IPS-NIHi7 (cell line): ENCODE results near the gene EPS8L2.

Experiments
- DNase-seq: peaks from one replicate; pipeline ENCODE4 v3.0.0; 2012; ENCODE audit warnings: mixed read lengths; ENCODE audit errors: extremely low spot score

EPS8L2 gene

DNA sequence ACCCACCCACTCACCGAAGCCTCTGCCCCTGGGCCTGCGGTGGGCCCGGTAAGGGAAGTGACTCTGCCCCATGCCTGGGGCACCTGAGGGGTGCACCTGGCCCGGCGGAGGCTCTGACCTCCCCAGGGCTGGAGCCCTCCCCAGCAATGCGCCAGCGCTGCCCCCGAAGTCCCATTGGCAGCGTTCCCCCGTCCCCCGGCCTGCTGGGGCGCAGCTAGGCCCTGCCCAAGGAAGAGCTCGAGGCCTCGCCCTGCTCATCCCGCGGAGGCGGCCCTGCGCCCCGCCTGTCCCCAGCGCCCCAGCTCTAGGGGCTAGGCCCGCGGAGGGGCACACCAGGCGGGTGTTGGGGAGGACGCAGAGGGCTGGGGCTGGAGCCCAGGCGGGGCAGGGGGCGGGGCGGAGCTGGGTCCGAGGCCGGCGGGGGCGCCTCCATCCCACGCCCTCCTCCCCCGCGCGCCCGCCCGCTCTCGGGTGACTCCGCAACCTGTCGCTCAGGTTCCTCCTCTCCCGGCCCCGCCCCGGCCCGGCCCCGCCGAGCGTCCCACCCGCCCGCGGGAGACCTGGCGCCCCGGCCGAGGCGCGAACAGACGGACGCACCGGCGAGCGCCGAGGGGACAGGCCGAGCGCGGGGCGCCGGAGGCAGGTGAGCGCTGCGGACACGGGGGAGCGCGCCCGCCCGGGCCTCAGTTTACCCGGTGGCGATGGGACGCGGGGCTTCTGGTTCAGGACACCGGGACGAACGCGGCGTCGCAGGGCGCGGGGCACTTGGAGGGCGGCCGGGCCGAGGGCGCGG is at the start of gene EPS8L2:
TSS of gene EPS8L2 (plus strand) at position 586 of the 793 bp plus-strand sequence. CDS start 3,177 bp downstream, outside the sequence.
- DNase-seq = no peak

DNA sequence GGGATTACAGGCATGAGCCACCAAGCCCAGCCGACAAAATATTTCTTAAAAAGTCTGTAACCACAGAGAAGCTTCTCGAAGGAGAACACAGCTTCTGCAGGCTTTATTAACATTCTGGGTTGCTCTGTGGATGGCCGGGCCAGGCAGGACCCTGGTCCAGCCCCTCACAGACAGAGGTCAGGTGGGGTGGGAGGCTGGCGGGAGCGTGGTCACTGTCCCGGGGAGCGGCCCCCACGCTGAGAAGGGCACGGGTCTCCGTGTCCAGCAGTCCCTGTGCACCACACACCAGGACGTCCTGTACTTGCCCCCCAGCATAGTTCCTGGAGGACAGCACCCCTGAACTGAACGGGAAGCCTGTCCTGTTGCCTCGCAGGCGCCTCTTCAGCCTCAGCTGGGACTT is 49.6 kb upstream of the EPS8L2 start:
- no peak for DNase-seq

GRCh38 chr11:656866-657265 is 49.2 kb upstream of the EPS8L2 start:
- DNase-seq = no peak

DNA sequence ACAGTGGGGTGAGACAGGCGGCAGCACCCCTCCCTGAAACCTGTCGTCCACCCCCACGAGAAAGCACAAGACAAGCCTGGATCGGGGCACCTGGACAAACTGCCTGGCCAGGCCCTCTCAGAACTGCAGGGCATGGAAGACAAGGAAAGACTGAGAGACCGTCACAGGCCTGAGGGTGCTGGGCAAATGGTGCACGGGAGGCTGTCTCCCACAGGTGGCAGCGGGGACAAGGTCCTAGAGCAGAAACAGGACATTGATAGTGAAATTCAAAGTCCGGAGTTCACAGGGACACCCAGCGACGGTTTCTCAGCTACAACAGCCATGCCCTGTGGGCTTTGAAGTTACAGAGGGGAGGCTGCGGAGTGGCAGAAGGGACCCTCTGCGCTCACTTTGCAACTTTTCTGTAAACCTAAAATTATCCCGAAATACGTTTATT is 48.3 kb upstream of the EPS8L2 start:
- DNase-seq = no peak

- no peak for DNase-seq
Measured at GRCh38 chr11:659532-660085, 46.4 kb upstream of the EPS8L2 start.

DNA sequence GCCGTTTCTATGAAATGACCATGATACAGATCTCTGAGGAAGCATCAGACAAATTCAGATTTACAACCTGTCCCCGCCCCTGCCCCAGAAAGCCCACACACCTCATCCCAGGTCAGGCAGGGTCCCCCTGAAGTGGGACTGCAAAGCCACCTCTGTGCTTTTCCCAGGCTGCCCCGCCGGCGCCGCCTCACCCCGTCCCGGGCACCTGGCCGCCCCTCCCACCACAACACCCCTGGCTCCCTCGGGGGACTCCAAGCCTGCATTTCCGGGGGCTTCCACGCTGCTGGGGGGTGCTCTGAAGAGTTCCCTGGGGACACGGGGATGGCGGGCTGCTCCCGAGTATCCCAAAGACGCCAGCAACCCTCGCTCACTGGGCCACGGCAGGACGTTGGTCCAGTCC is 45.8 kb upstream of the EPS8L2 start:
- no peak for DNase-seq

DNA sequence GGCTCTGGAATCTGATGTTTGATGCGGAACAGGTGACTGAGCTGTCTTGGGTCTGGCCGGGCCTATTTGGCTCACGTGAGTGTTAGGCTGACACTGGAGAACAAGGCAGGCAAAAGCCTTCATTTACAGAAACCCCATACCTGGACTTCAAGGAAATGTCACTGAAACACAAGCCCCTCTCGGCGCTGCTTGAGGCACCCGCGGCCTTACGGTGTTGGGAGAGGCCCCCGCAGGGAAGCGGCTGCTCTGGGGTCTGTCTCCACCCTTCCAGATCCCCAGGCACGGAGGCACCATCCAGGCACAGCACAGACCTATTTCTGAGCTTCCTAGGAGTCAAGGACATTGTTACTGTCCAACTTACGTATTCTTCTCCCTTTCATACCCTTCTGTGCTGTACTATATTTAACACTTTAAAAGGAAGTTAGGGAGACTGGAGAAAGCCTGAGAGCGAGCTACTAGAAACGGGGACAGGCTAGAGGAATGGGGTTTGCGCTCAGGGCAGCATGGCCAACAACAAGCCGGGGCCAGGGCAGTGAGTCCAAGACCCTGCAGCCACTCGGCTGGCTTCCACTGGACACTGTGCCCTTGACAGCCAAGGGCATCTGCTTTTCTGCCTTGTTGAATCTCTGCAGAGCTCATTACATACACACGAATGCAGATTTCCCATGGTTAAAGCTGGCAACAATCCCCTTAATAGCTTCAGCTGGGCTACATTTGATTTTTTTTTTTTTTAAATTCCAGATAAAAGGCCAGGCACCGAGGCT is 45.2 kb upstream of the EPS8L2 start:
- no peak for DNase-seq

- DNase-seq = peak; percentile 92
Measured at GRCh38 chr11:662689-663274, 43.2 kb upstream of the EPS8L2 start.

DNA sequence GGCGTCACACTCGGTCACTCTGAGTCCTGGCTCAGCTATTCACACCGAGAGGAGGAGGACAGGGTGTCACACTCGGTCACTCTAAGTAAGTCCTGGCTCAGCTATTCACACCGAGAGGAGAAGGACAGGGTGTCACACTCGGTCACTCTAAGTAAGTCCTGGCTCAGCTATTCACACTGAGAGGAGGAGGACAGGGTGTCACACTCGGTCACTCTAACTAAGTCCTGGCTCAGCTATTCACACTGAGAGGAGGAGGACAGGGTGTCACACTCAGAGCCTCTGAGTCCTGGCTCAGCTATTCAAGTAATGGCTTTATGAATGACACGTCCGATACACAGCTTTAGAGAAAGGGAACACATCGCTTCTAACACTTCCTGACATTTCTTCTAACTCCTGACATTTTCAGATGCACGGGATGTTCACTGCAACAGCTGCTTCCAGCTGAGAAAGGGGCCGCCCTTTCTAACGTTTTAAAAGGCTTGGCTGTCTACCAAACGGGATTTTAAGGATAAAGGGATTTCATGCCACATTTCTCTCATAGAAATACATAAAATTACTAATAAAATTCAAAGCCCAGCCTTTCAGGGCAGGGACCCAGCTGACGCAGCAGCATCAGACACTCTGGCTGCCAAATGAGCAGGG is 40.8 kb upstream of the EPS8L2 start:
- no peak for DNase-seq

DNA sequence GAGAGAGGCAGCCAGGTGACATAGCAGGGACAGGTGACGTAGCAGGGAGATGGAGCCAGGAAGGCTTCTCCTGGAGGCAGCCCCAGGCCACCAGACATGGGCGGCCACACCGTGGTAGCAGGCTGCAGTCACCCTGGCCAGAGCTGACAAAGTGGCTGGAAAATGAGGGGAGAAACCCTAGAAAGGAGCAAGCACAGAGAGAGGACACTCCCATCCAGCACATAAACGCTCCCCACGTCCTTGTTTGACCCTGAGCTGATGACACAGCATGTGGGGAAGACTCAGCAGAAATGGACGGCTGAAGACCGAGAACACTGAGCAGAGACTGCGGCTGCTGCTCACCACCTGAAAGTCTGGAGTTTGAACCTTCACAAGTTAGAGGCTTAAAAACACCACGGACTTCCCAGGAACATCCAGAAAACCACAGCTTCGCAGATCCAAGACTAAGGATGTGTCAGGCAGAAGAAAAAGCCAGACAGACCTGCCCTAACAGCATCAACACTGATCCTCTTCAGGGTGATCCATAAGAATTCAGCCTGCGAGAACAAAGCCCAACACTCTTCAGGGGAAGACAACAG is 40.2 kb upstream of the EPS8L2 start:
- DNase-seq = no peak

- no peak for DNase-seq
Measured at GRCh38 chr11:673866-674265, 32.2 kb upstream of the EPS8L2 start.

DNA sequence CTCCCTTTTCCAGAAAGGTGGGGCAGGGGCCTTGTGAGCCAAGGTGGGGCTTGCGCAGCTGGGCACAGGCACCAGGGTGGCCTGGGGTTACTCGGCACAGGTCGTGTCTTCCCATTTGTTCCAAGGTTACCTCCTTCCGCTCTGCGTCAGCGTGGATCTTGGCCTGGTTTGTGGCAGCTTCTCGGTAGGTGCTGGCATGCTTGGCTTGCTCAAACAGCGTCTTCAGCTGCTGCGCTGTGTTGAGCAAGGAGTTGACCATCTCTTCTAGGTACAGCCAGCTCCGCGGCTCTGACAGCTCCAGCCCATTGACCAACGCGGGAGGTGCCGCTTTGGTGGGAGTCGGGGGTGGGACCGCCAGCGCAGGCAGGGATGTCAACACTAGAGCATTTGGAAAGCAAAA is 31.6 kb upstream of the EPS8L2 start:
- DNase-seq = peak; percentile 1

DNA sequence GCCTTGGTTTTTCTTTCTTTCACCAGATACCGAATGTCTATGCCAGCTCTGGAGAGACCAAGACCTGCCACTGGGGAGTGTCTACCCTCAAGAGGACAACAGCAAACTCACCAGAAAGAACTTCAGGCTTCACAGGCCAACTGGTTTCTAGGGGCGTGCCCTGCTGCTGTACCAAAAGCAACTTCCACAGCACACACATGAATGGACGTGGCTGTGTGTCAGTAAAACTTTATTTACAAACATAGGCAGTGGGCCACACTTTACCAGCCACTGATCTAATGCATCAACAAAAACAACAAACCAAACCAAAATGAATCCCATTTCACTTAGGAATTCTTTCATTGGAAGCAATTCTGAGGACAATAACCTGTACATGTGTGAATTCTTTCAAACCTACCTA is 27.7 kb upstream of the EPS8L2 start:
- DNase-seq = no peak

- no peak for DNase-seq
Measured at GRCh38 chr11:679271-680207, 26.5 kb upstream of the EPS8L2 start.

DNA sequence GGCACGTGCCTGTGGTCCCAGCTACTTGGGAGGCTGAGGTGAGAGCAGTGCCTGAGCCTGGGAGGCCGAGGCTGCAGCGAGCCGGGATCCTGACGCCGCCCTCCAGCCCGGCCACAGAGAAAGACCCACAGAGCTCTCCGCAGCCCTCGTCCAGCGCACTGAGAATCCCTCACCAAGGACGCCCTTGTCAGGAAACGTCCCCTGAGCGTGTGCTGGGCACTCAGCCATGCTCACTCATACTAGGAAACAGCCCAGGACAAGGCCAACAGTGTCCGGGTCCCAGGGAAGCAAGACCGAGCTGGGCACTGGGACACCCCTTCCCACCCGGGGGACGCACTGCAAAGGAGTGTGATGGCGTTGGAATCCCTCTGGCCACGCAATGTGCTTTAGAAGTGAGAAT is 25.6 kb upstream of the EPS8L2 start:
- no peak for DNase-seq

- DNase-seq = no peak
Measured at GRCh38 chr11:680970-681369, 25.1 kb upstream of the EPS8L2 start.

DNA sequence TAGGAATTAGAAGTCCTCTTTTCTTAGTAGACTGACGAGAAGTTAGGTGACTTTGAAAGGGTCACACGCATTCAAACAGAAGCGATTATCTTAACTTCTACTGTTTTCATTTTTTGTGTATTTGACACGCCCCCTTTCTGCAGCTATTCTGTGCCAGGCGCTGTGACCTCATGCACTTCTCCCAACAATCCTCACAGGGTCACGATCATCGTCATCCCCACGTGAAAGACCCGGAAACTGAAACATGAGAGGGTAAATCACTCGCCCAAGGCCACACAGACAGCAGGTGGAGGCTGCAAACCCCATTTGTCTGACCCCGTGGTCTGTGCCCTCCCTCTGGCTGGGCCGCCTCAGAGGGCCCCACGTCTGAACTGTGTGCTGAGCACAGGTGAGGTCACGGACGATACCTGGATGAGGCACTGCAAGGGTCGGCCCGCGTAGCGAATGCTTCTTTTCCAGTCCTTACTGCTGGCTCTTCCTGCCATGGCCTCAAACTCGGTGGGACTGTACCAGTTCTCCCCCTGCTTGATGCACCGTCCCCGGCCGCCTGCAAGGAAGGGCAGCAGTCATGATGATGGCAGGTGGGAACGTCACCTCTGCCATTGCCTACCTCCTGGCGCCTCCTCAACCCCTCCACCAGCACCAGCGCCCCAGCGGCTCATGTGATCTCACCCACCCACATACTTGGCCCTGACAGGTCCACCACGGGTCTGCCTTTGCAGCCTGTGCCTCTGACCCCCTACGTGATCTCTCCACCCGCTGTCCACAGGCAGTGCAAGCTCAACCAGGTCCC is 19.4 kb upstream of the EPS8L2 start:
- no peak for DNase-seq

- no peak for DNase-seq
Measured at GRCh38 chr11:687751-688150, 18.3 kb upstream of the EPS8L2 start.

DNA sequence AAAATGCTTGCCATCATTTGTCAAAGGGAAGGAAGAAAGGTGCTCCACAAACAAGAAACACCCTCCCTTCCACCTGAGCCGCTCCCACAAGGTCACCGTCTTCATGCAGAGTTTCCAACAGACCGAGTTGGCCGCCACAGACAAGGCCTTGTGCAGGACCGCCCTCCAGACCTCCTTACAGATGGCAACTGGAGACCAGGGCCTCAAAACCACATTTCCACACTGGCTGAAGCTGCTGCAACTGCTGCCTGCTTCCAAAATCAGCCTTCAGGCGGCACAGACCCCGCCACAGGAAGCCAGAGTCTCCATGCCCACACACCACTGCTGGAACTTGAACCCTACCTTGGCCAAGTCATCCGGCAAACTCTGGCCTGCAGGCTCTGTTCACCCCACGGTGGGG is 17.4 kb upstream of the EPS8L2 start:
- DNase-seq = no peak

DNA sequence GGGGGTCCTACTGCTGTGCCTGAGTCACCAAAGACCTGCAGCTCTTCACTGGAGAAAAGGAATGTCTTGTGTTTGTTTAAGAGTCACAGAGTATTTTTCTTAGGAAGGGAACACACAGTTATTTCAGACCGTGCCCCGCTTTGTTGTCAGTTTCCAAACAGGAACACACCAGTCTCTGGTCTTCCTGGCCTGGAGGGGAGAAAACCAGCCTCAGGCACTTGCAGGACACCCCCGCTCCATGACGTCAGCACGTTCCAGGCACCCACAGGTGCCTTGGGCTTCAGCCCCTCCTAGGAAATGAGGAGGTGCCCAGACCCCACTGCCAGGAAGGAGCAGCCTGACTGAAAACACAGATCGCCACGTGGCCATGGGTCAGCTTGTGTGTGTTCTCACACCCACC is 16.4 kb upstream of the EPS8L2 start:
- DNase-seq = no peak
